ENCODE results near the gene WDR87. TPM values are rescaled to one million over a fixed set of nuclear protein-coding genes. Genes with fewer than 3 reads are reported as not detected.
A peak's percentile ranks its signal among the peaks of the same experiment; 100 is the strongest.
"Not testable (repeated sequence)": the region's sequence is repeated elsewhere in the genome, so short reads cannot be mapped to it uniquely, and the experiment has no call there.

WDR87 gene
- total RNA-seq, 1 donor from 2014 or later, result not detected

DNA sequence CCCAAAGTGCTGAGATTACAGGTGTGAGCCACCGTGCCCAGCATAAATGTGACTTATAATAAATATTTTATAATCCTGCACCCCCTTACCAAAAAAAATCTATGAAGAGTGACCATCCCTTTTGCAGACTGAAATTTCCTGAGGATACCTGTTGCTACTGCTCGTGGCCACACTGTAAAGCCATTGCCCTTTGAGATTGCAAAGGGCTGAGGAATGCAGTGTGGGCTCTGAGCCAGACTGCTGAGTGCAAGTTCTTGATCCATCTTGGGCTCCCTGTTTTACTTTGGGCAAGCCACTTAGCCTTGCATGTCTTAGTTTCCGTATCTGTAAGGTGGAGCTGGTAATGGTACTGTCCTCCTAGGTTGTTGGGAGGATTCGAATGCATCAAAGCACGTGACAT, 24.0 kb upstream of the WDR87 start:
- DNase-seq, result no peak

DNA sequence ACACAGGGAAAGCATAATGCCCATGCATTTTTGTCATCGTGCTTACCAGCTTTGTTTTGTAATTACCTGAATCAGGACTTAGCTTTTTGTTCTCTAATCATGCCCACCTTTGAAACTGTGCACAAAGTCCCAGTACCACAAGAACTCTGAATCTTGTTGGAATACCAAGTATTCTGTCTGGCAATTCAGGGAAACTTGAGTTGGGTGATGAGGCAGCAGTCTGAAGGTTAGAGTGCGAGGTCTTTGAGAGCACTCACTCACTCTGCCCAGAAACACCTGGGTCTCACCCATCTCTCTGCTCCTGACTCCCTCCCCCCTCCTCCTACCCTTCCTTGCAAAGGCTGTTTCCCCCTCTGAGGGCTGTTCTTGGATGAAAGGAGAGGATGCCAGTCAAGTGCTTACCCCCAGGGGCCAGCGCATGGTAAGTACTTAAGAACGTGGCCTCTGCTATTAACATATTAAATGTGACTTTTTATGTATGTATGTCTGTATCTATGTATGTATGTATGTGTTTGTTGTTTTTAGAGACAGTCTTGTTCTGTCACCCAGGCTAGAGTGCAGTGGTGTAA, 23.0 kb upstream of the WDR87 start:
- DNase-seq, result no peak

DNA sequence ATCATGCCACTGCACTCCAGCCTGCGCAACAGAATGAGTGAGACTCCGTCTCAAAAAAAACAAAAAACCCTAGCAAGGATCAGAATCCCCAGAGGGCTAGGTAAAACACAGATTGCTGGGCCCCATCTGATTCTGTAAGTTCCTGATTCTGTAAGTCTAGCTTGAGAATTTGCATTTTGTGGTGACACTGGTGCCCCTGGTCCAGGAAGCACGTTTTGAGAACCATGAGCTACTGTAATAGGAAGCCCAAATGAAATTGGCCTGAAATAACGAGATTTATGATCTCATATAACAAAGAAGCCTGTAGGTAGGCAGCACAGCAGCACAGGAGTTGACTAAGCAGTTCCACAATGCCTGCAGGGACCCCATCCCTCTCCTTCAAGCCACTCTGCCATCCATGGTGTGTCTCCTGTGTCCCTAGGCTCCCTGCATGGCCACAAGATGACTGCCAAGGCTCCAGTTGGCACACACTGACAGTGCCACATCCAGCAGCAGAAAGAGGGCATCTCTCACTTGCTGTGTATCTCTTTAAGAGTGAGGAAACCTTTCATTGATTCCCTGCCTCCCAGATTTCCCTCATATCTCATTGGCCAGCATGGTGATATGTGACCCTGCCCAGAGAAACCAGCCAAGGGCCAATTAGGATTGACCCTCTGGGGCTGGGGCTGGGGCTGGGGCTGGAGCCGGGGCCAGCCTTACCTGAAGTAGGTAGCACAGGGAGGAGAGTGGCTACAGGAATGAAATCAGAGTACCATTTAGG, 22.3 kb upstream of the WDR87 start:
- no peak for DNase-seq

DNA sequence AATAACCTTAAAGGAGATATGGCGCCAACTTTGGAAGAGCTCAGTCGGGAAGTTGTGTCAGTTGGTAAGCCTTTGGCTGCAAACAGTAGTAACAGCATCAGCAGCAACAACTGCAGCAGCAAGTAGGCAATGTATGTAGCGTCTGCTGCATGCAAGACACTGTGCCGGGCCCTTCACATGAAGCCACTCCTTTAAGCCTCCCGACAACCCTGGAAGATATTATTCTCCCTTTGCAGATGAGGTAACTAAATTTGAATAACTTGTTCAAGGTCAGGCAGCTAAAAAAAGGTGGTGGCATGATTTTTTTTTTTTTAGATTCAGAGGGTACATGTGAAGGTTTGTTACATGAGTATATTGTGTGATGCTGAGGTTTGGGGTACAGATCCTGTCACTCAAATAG, 20.3 kb upstream of the WDR87 start:
- DNase-seq, result no peak

DNA sequence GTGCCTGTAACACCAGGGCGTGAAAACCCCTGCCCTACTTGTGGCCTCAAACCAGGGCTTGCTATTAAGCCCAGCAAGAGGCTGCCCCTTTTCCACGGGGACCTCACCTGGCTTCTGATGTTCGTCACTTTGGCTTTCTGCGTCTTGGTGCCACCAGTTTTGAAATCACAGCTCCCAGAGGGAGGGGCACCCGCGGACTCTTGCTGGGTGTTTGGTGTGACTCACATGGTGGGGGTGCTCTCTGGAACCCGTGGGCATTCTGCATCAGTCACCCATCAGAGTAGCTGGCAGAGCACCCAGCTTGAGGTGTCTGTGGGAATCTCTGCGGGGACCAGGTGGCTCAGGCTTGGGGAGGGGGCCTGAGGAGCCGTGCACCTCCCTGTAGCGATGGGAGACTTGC, 19.9 kb upstream of the WDR87 start:
- no peak for DNase-seq

DNA sequence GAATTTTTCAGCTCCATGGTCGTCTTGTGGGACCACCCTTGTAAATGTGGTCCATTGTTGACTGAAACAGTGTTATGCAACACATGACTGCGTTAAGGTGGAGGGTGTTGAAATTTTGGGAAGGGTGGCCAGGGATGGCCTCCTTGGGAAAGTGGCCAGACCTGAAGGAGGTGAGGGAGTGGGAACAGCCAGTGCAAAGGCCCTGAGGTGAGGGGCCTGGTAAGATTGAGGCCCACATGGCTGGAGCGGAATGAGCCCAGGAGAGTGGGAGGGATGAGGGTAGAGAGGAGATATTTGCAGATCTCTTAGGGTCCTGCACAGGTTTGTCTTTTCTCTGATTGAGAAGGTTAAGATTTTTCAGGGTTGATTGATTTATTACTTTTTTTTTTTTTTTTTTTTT, 18.8 kb upstream of the WDR87 start:
- DNase-seq, result no peak

DNA sequence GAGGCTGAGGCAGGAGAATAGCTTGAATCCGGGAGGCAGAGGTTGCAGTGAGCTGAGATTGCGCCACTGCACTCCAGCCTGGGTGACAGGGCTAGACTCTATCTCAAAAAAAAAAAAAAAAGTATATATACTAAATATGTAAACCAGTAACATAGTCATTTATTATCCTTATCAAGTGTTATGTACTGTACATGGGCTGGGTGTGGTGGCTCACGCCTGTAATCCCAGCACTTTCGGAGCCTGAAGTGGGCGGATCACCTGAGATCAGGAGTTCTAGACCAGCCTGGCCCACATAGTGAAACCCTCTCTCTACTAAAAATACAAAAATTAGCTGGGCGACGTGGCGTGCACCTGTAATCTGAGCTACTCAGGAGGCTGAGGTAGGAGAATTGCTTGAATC, 18.2 kb upstream of the WDR87 start:
- DNase-seq, result not testable (repeated sequence)

DNA sequence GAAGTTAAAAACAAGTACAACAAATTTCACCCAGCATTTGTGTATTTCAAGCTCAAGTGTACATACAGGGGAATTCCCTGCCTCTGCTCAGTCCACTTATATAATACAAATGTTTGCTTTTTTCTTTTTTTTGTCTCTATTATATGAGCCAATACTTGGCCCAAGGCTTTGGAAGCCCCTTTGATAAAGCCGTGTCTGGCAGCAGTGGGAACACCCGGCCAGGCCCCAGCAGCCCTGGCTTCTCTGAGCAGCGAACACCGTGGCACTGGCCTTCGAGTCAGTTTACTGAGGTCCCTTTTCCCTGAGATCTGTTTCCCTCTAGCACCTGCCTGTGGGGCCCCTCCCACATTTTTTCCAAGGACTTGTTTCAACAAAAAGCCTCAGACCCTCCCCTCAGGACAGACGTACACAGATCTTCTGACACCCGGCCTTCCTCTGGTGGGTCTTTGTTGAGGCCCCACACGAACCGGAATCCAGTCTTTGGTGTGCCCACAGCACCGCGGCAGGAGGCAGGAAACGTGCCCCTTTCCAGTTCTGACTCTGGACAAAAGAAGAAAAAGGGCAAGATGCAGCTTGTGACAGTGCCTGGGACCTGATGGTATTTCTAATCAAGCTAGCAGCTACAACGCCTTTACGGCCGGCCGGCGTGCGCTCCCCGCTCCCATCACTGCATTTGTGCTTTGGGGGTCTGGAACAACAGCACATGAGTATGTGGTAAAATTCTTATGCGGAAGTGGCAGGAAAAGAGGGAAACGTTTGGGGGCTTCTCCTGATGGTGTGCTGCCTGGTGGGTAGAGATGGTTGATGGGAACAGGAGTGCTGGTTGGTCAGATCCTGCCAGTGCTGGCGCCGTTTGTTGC, 14.4 kb upstream of the WDR87 start:
- DNase-seq, result no peak

DNA sequence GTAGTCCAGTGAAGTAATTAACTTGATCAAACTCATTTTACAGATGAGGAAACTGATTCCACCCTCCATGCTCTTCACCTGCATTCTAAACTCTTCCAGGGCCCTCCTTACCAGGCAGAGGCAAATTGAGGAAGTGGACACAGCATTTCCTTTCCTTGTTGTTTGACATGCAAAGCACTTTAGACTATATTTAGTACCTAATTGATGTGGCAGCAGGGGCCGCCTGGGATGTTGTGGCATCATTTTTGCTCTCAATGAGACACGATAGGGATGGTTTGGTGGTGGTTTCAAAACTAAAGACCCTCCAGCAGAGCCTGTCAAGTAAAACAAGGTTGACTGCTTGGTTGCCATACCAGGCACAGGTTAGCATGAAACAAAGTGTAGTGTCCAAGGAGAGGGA, 8.5 kb upstream of the WDR87 start:
- no peak for DNase-seq

DNA sequence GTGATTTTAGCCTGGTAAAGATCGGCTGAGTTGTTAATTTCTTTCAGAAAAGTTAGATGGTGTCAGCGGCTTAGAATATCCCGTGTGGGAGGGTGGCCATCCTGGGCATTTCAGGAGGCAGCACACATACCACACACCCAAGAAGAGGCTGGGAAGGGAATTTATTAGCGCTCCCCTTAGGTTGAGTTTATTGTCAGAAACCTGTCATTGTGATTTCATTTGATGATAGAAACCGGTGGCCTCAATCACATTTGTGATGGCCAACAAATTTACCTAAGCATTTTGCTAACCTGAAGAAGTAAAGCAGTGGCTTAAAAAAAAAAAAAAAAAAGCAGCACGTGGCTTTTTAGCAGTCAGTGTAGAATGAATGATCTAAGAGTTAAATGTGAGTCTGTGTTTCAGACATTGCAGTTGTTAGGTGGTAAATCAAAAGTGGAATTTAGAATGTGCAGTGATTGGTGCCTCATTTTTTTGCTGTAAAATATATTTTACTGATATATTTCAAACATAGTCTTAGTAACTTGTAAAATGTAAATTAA, 3.3 kb upstream of the WDR87 start:
- DNase-seq, result no peak

DNA sequence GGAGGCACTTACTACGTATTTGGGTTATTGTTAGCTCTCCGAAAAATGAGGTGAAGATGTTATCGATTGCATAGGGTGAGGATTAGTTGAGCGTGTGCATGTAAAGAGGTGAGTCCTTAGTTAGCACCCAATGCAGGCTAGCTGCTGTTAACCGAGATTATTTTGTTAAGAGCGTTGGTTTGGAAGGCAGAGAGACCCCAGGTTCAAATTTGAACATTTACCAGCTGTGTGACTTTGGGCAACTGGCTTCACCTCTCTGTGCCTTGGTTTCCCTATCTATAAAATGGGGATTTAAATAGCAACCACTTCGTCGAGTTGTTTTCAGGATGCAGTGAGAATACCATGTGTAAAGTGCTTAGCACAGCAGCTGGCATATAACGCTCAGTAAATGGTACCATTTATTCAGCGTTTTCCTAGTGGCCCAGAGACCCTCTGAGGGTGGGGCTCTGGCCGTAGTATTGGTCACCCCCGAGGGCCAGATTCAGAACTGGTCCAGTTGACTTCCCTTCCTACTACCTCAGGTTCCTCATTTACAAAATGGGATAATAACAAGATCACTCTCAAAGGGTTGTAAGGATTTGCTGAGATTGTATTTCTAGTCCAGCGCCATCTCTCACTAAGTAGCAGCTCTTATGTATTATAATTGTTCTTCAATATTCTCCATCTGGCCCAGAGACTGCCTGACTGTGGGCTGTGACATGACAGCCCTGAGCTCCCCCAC, 1.5 kb upstream of the WDR87 start:
- DNase-seq, result no peak

DNA sequence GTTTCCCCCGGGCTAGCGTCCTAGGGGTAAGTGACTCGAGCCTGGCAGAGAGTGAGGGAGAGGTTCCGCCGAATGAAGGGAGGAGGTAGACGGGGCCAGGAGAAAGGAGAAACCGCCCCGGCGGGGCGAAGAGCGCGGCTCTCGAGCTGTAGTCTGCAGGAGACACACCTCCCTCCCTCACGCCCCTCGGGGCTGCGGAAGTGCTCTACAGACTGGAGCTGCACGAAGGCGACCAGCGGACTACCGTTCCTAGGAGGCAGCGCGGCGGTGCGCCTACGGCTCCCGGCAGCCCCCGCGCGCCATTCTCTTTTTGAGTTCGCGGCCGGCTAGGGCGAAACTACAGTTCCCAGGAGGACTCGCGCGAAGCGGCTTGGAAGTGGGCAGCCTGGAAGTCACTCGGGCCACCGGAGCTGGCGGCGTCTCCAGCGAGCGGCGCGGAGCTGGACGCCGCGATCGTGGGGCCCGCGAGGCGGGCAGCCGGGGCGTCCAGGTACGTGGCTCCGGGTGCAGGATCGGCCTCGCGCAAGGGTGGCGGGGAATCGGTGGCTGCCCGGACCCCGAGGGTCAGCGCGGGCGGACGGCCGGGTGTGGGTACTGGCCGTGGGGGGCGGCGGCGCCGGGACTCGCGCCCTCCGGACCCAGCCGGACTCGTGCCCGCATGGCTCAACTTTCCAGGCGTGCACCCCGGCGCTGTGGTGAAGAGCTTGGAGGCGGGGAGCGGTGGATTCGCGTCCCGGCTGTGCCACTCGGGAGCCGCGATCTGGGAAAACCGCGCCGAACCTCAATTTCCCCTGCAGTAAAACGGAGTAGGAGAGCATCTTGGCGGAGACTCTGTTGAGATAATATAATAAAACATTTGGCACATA, 708 bp upstream of the WDR87 start, which contains the start of gene SIPA1L3:
TSS of gene SIPA1L3 (plus strand) at position 340 of the 866 bp plus-strand sequence. CDS start 174,358 bp downstream, outside the sequence.
- peak; percentile 92 for DNase-seq

DNA sequence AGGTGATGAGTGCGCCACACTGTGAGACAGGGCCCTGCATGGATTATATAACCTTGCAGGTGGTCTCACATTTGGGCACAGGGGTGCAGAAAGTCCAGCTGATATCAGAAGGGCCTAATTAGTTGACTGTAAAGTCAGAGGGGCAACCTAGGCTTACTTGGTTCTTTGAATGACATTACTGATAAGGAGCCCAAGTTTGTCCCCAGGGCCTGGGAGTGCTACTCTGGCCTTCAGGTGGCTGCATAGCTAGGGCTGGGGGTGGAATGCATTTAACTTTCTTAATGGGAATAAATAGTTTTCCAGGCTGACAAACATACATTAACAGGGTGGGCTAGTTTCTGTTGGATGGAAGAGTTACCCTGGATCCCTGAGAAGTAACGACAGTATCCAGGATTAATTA, 3.3 kb downstream of the WDR87 start:
- DNase-seq, result no peak

DNA sequence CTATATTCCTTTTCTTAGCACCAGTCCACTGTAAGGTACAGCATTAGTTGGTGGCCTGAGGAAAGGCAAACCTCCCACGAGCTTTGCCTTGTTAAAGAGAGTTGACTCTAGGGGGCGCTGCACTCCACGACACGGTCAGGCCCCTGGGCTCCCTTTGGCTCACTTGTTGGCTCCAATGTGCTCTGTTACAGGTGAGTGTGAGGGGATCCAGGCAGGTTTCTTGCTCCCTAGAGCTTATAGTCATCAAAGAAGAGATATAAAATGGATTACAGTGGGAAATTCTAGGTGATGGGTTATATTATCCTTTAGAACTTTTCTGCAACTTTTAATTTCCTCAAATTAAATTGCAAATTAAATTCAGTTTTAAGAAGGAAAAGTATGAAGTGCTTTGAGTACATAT, 3.7 kb downstream of the WDR87 start:
- peak; percentile 22 for DNase-seq

DNA sequence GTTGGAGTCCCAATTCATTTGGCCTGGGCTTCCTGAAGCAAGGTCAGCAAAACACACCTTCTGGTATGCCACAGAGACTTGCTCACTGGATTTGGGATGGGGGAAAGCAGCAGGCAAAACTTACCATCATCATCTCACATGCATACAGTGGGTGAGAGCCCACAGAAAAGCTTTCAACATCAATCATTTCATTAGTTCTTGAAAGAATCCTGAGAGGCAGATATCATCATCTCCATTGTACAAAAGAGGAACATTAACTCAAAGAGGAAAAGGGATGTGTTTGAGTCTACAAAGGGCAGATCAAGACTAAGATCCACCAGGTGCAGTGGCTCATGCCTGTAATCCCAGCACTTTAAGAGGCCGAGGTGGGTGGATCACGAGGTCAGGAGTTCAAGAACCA, 6.4 kb downstream of the WDR87 start:
- DNase-seq, result no peak

DNA sequence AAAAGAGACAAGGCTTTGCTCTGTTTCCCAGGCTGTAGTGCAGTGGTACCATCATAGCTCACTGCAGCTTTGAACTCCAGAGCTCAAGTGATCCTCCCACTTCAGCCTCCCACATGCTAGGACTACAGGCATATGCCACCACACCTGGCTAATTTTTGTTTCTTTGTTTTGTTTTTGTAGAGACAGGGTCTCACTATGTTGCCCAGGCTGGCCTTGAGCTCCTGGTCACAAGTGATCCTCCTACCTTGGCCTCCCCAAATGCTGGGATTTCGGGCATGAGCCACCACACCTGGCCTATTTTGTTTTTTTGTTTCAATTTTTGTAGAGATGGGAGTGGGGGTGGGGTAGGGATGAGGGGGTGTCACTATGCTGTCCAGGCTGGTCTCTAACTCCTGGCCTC, 6.9 kb downstream of the WDR87 start:
- DNase-seq, result no peak

DNA sequence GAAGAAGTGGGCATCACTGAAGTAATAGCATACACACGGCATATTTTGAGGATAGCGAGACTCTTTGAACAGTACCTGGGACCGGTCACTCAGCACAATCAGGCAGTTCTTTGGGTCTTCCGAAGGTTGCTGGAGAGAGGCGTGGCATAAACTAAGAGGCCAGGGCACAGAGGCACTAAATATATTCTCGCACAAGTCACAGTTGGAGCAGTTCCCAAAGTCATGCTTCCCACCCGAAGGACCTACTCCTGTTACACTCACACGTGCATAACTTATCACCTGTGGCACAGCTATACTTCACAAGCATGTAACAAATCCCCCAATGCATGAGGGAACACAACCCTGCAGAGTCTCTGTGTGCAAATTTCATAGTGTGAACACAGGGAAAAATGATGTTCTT, 10.2 kb downstream of the WDR87 start:
- no peak for DNase-seq

DNA sequence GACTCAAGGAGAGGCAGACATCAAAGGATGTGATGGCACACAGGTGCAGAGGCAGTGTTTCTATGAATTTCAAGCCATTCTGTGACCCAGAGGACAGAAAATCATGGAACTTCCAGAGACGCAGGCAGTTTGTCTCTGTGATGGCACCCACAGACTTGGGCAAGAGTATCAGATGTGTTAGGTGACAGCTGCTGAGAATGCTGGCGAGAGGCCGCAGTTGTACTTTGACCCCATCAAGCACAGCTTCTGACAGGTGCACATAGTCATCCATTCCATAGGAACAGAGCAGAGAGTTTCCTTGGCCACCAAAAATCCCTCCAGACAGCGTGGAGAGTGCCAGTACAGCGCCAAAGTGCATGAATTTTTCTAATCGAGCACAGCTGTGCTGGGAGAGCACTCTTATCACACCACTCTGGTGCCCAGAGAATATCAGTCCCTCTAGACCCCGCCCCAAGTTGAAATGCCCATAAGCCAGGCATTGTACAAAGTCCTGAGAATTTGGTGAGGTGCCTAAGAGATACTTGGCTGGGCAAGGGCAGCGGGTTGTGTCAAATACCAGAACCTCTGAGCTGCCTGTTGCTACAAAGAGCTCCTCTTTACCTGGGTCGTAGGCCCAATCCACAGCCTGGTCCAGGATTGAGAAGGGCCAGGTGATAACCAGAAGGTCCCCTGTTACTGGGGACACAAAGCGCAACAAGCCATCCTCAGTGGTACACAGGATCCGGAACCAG, 12.4 kb downstream of the WDR87 start:
- DNase-seq, result no peak

DNA sequence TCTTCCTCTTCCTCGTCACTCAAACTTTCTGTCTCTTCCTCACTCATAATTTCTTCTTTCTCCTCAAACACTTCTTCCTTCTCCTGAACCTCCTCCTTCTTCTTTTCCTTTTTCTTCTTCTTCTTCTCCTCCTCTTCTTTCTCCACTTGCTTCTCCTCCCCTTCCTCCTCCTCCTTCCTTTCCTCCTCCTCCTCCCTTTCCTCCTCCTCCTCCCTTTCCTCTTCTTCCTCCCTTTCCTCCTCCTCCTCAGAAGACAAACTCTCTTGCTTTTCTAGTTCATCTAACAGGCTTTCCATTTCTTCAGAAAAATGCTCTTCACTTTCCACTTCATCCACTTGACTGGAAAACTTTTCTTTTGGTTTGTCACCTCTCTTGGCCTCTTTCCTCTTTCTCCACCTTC, 19.8 kb downstream of the WDR87 start:
- no peak for DNase-seq

DNA sequence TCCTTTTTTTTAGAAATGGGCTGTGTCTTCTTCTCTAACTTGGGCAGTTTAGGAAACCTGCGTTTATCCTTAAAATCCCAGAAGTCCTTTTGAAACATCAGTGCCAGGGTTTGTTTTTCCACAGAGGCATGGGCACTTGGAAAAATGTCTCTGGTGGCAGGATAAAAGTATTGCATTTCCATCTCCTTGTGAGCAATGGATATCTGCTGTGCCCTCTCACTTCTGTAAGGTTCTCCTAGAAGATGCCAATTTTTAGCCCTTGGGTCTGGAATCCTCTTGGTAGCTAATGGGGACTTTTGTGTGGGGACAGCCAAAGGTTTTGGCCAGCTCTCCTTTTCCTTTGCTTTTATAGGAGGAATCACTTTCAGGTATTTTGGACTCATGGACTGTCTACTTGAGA, 21.0 kb downstream of the WDR87 start:
- DNase-seq, result no peak

DNA sequence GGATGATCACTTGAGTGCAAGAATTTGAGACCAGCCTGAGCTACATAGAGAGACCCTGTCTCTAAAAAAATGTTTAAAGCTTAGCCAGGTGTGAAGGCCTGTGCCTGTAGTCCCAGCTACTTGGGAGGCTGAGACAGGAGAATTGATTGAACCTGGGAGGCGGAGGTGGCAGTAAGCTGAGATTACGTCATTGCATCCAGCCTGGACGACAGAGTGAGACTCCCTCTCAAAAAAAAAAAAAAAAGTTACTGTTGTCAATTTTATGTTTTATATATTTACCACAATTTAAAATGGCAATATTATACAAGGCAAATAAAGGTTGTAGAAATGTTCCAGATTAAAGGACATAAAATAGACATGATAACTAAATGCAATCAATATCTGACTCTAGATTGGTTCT, 29.2 kb downstream of the WDR87 start:
- no peak for DNase-seq
